ENCODE results near the gene DMTF1.

DNA sequence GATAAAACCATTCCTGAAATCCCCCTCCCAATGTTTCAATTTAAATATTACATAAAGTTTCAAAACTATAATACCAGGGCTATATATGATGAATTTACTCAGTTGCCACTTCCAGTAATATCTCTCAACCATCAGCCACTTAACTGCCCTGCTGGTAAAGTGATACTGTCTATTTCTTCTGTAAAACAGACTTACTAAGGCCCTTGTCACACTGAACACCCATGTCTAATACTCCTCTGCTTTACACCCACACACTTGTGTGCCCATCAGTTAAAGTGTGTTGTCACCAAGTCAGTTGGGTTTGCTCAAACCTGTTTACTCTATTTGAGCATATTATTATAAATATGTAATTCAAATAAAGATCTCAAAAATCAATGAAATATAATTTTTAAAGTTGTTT, 29.1 kb upstream of the DMTF1 start:
- TF ChIP-seq CTCF (IDR thresholded peaks at IDR 0.05) (no peak), POLR2A (IDR thresholded peaks at IDR 0.05) (no peak)
